Measurements from ENCODE around the gene TPH2. TPM values are rescaled to one million over a fixed set of nuclear protein-coding genes. Genes with fewer than 3 reads are reported as not detected.

The TPH2 gene
- total RNA-seq, 1 donor from 2014 or later, result not detected

DNA sequence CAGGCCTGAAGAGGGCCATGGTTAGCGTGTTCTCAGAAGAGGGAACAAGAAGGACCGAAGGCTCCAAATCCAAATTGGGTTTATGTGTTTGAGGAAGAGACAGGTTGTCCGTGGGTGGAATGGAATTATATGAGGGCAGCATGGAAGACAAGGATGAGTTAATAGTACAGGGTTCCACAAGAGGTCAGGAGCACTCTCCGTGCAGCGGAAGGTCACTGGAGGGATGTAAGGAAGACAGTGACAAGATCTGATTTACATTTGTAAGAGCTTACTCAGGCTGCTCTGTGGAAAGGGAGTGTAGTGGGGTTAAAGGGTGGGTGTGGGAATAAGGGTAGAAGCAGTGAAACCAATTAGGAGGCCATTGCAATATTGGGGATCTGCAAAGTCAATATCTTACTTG, 97.0 kb downstream of the TPH2 start:
- Histone ChIP-seq H3K4me3 (ENCODE audit: low read depth, low read length) (no peak overlapping the region), H3K27me3 (ENCODE audit: control insufficient read depth, insufficient read depth, low read length) (no peaks in the 10 kb centered on the region), H3K36me3 (ENCODE audit: control insufficient read depth, insufficient read depth, low read length) (no peaks in the 10 kb centered on the region)
- no peak for DNase-seq (ENCODE audit: low read depth)
- TF ChIP-seq, protein P1, sequence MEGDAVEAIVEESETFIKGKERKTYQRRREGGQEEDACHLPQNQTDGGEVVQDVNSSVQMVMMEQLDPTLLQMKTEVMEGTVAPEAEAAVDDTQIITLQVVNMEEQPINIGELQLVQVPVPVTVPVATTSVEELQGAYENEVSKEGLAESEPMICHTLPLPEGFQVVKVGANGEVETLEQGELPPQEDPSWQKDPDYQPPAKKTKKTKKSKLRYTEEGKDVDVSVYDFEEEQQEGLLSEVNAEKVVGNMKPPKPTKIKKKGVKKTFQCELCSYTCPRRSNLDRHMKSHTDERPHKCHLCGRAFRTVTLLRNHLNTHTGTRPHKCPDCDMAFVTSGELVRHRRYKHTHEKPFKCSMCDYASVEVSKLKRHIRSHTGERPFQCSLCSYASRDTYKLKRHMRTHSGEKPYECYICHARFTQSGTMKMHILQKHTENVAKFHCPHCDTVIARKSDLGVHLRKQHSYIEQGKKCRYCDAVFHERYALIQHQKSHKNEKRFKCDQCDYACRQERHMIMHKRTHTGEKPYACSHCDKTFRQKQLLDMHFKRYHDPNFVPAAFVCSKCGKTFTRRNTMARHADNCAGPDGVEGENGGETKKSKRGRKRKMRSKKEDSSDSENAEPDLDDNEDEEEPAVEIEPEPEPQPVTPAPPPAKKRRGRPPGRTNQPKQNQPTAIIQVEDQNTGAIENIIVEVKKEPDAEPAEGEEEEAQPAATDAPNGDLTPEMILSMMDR (IDR thresholded peaks at IDR 0.05; ENCODE audit: insufficient read depth, low read length, severe bottlenecking), result no peak
- no peak for FAIRE-seq

GRCh38 chr12:72036393-72036792, 97.7 kb downstream of the TPH2 start:
- H3K4me3 ChIP-seq (ENCODE audit: low read depth, low read length), result no peak overlapping the region
- FAIRE-seq (no peak), DNase-seq (ENCODE audit: low read depth) (no peak)
- TF ChIP-seq, protein P1 (IDR thresholded peaks at IDR 0.05; ENCODE audit: insufficient read depth, low read length, severe bottlenecking), result no peak
- H3K27me3 ChIP-seq (ENCODE audit: control insufficient read depth, insufficient read depth, low read length), result no peaks in the 10 kb centered on the region
- H3K36me3 ChIP-seq (ENCODE audit: control insufficient read depth, insufficient read depth, low read length), result no peaks in the 10 kb centered on the region

GRCh38 chr12:72037006-72037795, 98.6 kb downstream of the TPH2 start:
- DNase-seq (ENCODE audit: low read depth), result no peak
- Histone ChIP-seq H3K4me3 (ENCODE audit: low read depth, low read length) (no peak overlapping the region), H3K36me3 (ENCODE audit: control insufficient read depth, insufficient read depth, low read length) (no peaks in the 10 kb centered on the region), H3K27me3 (ENCODE audit: control insufficient read depth, insufficient read depth, low read length) (no peaks in the 10 kb centered on the region)
- TF ChIP-seq, protein P1 (IDR thresholded peaks at IDR 0.05; ENCODE audit: insufficient read depth, low read length, severe bottlenecking), result no peak
- no peak for FAIRE-seq

GRCh38 chr12:72041811-72042210, 103.2 kb downstream of the TPH2 start:
- TF ChIP-seq, protein P1 (IDR thresholded peaks at IDR 0.05; ENCODE audit: insufficient read depth, low read length, severe bottlenecking), result no peak
- FAIRE-seq (no peak), DNase-seq (ENCODE audit: low read depth) (no peak)
- Histone ChIP-seq H3K4me3 (ENCODE audit: low read depth, low read length) (no peak overlapping the region), H3K27me3 (ENCODE audit: control insufficient read depth, insufficient read depth, low read length) (no peaks in the 10 kb centered on the region), H3K36me3 (ENCODE audit: control insufficient read depth, insufficient read depth, low read length) (no peaks in the 10 kb centered on the region)

DNA sequence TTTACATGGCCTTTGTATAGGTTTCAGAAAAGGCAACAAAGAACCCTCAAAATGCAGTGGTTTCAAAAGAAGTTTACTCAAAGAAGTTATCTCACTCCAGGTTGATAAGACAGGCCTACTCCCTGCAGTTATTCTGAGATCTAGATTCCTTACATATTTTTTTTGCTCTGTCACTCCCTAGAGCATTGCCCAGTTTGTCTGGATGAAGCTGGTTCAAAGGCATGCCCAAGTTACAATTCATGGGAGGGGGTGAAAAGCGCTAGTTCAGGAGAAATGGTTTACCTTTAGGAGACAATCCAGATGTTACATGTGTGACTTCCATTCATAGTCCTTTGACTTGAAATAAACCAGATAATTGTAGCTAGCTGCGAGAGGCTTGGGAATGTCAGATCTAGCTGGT, 115.0 kb downstream of the TPH2 start:
- TF ChIP-seq, protein P1 (IDR thresholded peaks at IDR 0.05; ENCODE audit: insufficient read depth, low read length, severe bottlenecking), result no peak
- no peak for DNase-seq (ENCODE audit: low read depth)

GRCh38 chr12:72054511-72054910, 115.9 kb downstream of the TPH2 start:
- TF ChIP-seq, protein P1 (IDR thresholded peaks at IDR 0.05; ENCODE audit: insufficient read depth, low read length, severe bottlenecking), result no peak
- FAIRE-seq (no peak), DNase-seq (ENCODE audit: low read depth) (no peak)
- Histone ChIP-seq H3K27me3 (ENCODE audit: control insufficient read depth, insufficient read depth, low read length) (no peaks in the 10 kb centered on the region), H3K36me3 (ENCODE audit: control insufficient read depth, insufficient read depth, low read length) (no peaks in the 10 kb centered on the region), H3K4me3 (ENCODE audit: low read depth, low read length) (no peak overlapping the region)

More for the DNA sequence above, 115.0 kb downstream of the TPH2 start:
- no peaks in the 10 kb centered on the region for H3K36me3 ChIP-seq (ENCODE audit: control insufficient read depth, insufficient read depth, low read length)
- H3K4me3 ChIP-seq (ENCODE audit: low read depth, low read length), result no peak overlapping the region
- FAIRE-seq, result no peak
- H3K27me3 ChIP-seq (ENCODE audit: control insufficient read depth, insufficient read depth, low read length), result no peaks in the 10 kb centered on the region
